Sigmoid colon (tissue), 7 donors: ENCODE measurements around the gene MARCKS. TPM values are rescaled to one million over a fixed set of nuclear protein-coding genes. Genes with fewer than 3 reads are reported as not detected.

Experiments
- DNase-seq: peaks from one replicate; pipeline ENCODE4 v3.0.0-alpha.2; 2019
- H3K27ac ChIP-seq, 4 donors: fragments of 200-600 bp; sonication (generic); one replicate each; pipeline ENCODE4 v1.5.1; 2016 to 2019; ENCODE audit warnings: mild to moderate bottlenecking in 1 of 4
- H3K27me3 ChIP-seq, 3 donors: fragments of 200-600 bp; sonication (generic); one replicate each; pipeline ENCODE4 v1.5.1; 2019; ENCODE audit warnings: mild to moderate bottlenecking in 1 of 3
- H3K36me3 ChIP-seq, 4 donors: fragments of 200-600 bp; sonication (generic); one replicate each; pipeline ENCODE4 v1.5.1; 2016 to 2019
- H3K4me1 ChIP-seq, 4 donors: fragments of 200-600 bp; sonication (generic); one replicate each; pipeline ENCODE4 v1.5.1; 2017 to 2019
- H3K4me3 ChIP-seq, 4 donors: fragments of 200-600 bp; sonication (generic); one replicate each; pipeline ENCODE4 v1.5.1; 2017 to 2019; ENCODE audit warnings: mild to moderate bottlenecking in 2 of 4, moderate library complexity in 1 of 4
- H3K9me3 ChIP-seq, 4 donors: fragments of 200-600 bp in 3 of 4; sonication (generic) in 3 of 4; one replicate each; pipeline versions ENCODE4 v1.5.1 to v1.6.1; 2013 to 2019
- EP300 ChIP-seq, 4 donors: sonication (generic); formaldehyde crosslinking; IDR thresholded peaks; one replicate each; pipeline ENCODE4 v1.6.1; 2017; ENCODE audit warnings: antibody characterized with exemption in 4 of 4
- POLR2A ChIP-seq, 2 donors: fragments of 450-650 bp; IDR thresholded peaks; one replicate each; pipeline ENCODE4 v1.6.1; 2016; ENCODE audit warnings: antibody characterized with exemption in 2 of 2, mild to moderate bottlenecking in 2 of 2, moderate library complexity in 2 of 2
- POLR2AphosphoS5 ChIP-seq, 4 donors: sonication (generic); formaldehyde crosslinking; IDR thresholded peaks; one replicate each; pipeline ENCODE4 v1.6.1; 2017; ENCODE audit warnings: antibody characterized with exemption in 4 of 4
- WGBS, 2 donors: extraction: QIAGEN DNeasy Blood & Tissue Kit; methylation state at CpG; one replicate each; pipeline ENCODE4 v1.1.7; 2013; 5-methylcytosine and 5-hydroxymethylcytosine counted together
- intact Hi-C: fragments of 100-400 bp; cut with DNase I; formaldehyde crosslinking; loops from one replicate; pipeline ENCODE4 v1.15.1; 2023
- polyA plus RNA-seq, 3 donors: library from polyadenylated mRNA; stranded (reverse); fragments of 200-250 nt; gene quantifications; one replicate each; pipeline ENCODE4 v1.2.3, GENCODE V29; 2013
- total RNA-seq, 4 donors: library from RNA; depleted of rRNA; stranded (reverse); fragments of >200 nt; gene quantifications; one replicate each; pipeline ENCODE4 v1.1.0, GENCODE V29; 2016
- TF ChIP-seq, protein P1 (sequence below), 4 experiments: fragments of 450-650 bp in 3 of 4; fragments of 200-600 bp in 1 of 4; IDR thresholded peaks; one replicate each; pipeline ENCODE4 v1.5.1; 2016 to 2019; ENCODE audit warnings: antibody characterized with exemption in 4 of 4, mild to moderate bottlenecking in 3 of 4, moderate library complexity in 2 of 4
- donor health status: healthy with polysubstance abuse.
- donor health status: Bipolar disorder and iron deficiency.
- donor health status: healthy.

MARCKS gene
- total and polyA plus RNA-seq, 7 donors: 30.0 to 67.1 (median 52.0) TPM

DNA sequence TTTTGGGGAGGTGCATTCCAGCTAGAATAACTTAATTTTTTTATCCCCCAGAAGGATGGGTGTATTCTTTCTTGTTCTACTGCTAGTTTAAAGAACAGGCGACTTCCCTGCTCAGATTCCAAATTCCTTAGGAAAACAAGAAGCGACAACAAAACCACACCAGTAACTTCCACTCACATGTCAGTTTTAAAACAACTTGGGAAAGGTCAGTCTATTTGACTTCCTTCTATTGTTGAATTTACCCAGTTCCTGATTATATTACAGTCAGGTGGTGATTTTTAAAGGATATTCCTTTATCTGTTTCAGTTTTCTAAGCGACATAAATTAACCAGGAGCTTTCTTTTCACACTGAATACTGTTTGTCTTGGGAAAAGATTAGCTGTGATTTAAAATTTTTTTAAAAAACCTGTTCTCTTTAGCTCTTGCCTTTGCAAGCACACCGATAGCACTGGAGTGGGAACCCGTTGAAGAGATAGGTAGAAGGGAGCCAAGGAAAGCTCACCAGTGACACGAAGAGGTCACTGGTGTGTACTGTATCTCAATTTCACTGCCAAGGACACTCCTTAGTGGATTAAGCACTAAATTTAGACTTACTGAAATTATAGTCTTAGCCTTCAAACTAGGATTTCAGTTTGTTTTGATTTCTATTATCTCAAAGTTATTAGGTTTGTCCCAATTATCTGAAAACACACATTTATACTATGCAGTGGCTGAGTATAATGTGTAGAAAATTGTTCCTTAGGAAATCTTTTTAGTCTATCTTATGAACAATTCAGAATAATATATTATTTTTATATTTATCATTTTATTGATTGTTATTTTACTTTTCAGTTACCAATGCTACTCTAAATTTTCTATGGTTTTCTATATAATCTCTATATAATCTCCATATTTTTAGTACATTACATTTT, 22.3 kb downstream of the MARCKS start:
- H3K4me1 ChIP-seq: peaks cover 0 to 21% (median 9%) of the 10 kb centered on the region in 4 donors
- H3K36me3 ChIP-seq: no peaks in the 10 kb centered on the region
- DNase-seq: peak; percentile 77
- TF ChIP-seq, protein P1, sequence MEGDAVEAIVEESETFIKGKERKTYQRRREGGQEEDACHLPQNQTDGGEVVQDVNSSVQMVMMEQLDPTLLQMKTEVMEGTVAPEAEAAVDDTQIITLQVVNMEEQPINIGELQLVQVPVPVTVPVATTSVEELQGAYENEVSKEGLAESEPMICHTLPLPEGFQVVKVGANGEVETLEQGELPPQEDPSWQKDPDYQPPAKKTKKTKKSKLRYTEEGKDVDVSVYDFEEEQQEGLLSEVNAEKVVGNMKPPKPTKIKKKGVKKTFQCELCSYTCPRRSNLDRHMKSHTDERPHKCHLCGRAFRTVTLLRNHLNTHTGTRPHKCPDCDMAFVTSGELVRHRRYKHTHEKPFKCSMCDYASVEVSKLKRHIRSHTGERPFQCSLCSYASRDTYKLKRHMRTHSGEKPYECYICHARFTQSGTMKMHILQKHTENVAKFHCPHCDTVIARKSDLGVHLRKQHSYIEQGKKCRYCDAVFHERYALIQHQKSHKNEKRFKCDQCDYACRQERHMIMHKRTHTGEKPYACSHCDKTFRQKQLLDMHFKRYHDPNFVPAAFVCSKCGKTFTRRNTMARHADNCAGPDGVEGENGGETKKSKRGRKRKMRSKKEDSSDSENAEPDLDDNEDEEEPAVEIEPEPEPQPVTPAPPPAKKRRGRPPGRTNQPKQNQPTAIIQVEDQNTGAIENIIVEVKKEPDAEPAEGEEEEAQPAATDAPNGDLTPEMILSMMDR (IDR thresholded peaks at IDR 0.05): peak; percentile 56 to 67 (median 61)
- no peak for TF ChIP-seq POLR2A (IDR thresholded peaks at IDR 0.05)
- peak in 1 of 4 donors; percentile 14 for TF ChIP-seq POLR2AphosphoS5 (IDR thresholded peaks at IDR 0.05)
- H3K27ac ChIP-seq: peak overlapping the region in 2 of 4 donors; percentile 3 to 32
- intact Hi-C loops: loop anchor here (2.0 to 5.0 kb wide), 2 partner anchors 21 to 1377 kb away; no protein-coding TSS in a partner anchor
- H3K4me3 ChIP-seq: no peak overlapping the region
- 4 to 13% methylated on average over 6 of the region's 6 CpGs for WGBS, 2 donors
- H3K27me3 ChIP-seq: no peaks in the 10 kb centered on the region
- H3K9me3 ChIP-seq: no peaks in the 10 kb centered on the region

DNA sequence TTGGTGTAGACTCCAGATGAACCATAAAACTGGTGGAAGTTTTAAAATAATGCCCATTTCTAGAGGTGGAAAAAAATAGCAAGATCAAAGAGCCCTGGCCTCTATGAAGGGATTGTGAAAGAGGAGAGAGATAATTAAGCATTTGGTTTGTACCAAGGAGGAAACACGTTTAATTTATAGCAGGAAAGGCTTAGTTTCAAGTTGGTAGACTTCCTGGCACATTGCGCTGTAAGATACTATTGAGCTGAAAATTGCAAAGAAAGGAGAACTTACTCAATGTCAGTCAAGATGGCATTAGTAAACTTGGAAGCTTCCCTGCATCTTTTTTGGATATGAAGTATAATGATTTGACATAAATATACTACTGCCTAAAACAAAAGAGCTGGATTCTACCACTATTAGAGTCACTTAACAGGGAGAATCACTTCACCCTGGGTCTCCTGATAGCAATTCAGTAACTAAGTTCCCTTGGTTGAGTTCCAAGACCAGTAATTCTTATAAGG, 24.4 kb downstream of the MARCKS start:
- Histone ChIP-seq H3K27me3 (no peaks in the 10 kb centered on the region), H3K4me3 (no peak overlapping the region), H3K36me3 (no peaks in the 10 kb centered on the region), H3K9me3 (no peaks in the 10 kb centered on the region), H3K27ac (no peak overlapping the region), H3K4me1 (peaks cover 0 to 21% (median 9%) of the 10 kb centered on the region in 4 donors)
- whole genome bisulfite sequencing, 2 donors: 47 to 59% methylated on average over 2 of the region's 2 CpGs
- no peak for DNase-seq
- intact Hi-C loops: no loop called here
- no peak for TF ChIP-seq EP300 (IDR thresholded peaks at IDR 0.05)
- TF ChIP-seq, protein P1 (IDR thresholded peaks at IDR 0.05): no peak
- TF ChIP-seq POLR2AphosphoS5 (IDR thresholded peaks at IDR 0.05): no peak
- TF ChIP-seq POLR2A (IDR thresholded peaks at IDR 0.05): no peak

DNA sequence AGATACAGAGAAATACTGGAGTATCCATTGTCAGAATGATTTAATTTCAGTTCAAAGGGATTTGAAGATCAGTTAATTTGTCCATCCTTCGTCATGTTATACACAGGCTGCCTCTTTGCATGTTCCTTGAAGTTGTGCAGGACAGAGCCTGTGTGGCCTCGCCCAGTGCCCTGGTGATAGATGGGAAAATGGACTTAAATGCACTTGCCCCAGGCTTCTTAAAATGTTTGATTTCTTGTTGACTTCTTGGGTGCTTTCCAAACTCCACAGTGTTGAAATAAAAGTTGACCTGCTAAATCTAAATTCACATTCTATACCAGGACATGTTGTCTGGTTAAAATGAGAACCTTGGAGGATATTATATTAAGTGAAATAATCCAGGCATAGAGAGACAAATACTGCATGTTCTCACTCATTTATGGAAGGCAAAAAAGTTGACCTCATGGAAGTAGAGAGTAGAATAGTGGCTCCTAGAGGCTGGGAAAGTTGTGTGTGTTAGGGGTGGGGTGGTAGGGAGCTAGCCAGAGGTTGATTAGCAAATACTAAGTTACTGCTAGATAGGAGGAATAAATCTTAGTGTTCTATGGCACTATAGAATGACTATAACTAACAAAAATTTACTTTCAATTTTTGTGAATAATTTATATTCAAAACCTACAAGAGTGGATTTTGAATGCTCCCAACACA, 25.3 kb downstream of the MARCKS start:
- intact Hi-C loops: no loop called here
- no peak for DNase-seq
- H3K4me1 ChIP-seq: peaks cover 0 to 21% (median 9%) of the 10 kb centered on the region in 4 donors
- H3K9me3 ChIP-seq: no peaks in the 10 kb centered on the region
- no peak overlapping the region for H3K27ac ChIP-seq
- 86 to 87% methylated on average over 2 of the region's 2 CpGs for WGBS, 2 donors
- H3K36me3 ChIP-seq: no peaks in the 10 kb centered on the region
- H3K27me3 ChIP-seq: no peaks in the 10 kb centered on the region
- no peak for TF ChIP-seq EP300 (IDR thresholded peaks at IDR 0.05)
- TF ChIP-seq, protein P1 (IDR thresholded peaks at IDR 0.05): no peak
- TF ChIP-seq POLR2AphosphoS5 (IDR thresholded peaks at IDR 0.05): peak in 2 of 4 donors; percentile 9 to 33
- H3K4me3 ChIP-seq: no peak overlapping the region

DNA sequence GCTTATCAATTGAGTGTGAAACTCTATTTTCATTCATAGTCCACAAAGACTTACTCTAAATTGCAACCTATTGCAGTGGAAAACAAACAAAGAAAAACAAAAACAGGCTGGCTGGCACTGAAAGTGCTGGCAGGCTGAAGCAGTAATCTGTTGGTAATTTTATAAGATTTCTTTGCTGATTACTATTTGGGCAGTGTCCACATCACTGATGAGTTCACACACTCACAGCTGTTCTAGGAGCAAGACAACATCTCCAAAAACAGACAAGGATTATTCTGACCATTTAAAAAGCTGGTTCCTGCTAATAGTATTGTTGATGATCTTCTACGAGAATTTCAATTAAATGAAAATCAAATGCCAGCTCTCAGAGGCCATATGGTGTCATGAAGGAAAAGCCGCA, 26.9 kb downstream of the MARCKS start:
- Histone ChIP-seq H3K36me3 (no peaks in the 10 kb centered on the region), H3K4me3 (no peak overlapping the region), H3K27ac (no peak overlapping the region), H3K27me3 (no peaks in the 10 kb centered on the region), H3K9me3 (no peaks in the 10 kb centered on the region), H3K4me1 (peaks cover 0 to 19% (median 9%) of the 10 kb centered on the region in 4 donors)
- intact Hi-C loops: no loop called here
- 88 to 90% methylated on average over 2 of the region's 2 CpGs for WGBS, 2 donors
- DNase-seq: no peak
- TF ChIP-seq, protein P1 (IDR thresholded peaks at IDR 0.05): no peak
- TF ChIP-seq POLR2A (IDR thresholded peaks at IDR 0.05) (no peak), EP300 (IDR thresholded peaks at IDR 0.05) (no peak), POLR2AphosphoS5 (IDR thresholded peaks at IDR 0.05) (no peak)
